Tibial nerve (tissue), 3 donors: ENCODE measurements around the gene STAT3.
"Not testable (repeated sequence)": the region's sequence is repeated elsewhere in the genome, so short reads cannot be mapped to it uniquely, and the experiment has no call there.

Source experiments
- CTCF ChIP-seq, 5 experiments: fragments of 200-600 bp in 3 of 5; fragments of 450-650 bp in 2 of 5; sonication (generic) in 3 of 5; IDR thresholded peaks; one replicate each; pipeline ENCODE4 v1.5.1; 2016 to 2019; ENCODE audit warnings: antibody characterized with exemption in 5 of 5, mild to moderate bottlenecking in 3 of 5, moderate library complexity in 2 of 5
- POLR2A ChIP-seq, 2 donors: fragments of 450-650 bp; IDR thresholded peaks; one replicate each; pipeline ENCODE4 v1.6.1; 2017; ENCODE audit warnings: antibody characterized with exemption in 2 of 2, mild to moderate bottlenecking in 2 of 2, moderate library complexity in 2 of 2

GRCh38 chr17:42395601-42396000 lies 7.4 kb upstream of the STAT3 start:
- not testable (repeated sequence) for TF ChIP-seq CTCF, POLR2A (IDR thresholded peaks at IDR 0.05)
